CD4-positive, alpha-beta T cell treated with Interferon gamma for 1 hour (primary cell): ENCODE measurements around the gene TRAK1.

Source experiments
- DNase-seq: peaks from one replicate; pipeline ENCODE4 v3.0.0-alpha.2; 2020

Gene TRAK1, protein sequence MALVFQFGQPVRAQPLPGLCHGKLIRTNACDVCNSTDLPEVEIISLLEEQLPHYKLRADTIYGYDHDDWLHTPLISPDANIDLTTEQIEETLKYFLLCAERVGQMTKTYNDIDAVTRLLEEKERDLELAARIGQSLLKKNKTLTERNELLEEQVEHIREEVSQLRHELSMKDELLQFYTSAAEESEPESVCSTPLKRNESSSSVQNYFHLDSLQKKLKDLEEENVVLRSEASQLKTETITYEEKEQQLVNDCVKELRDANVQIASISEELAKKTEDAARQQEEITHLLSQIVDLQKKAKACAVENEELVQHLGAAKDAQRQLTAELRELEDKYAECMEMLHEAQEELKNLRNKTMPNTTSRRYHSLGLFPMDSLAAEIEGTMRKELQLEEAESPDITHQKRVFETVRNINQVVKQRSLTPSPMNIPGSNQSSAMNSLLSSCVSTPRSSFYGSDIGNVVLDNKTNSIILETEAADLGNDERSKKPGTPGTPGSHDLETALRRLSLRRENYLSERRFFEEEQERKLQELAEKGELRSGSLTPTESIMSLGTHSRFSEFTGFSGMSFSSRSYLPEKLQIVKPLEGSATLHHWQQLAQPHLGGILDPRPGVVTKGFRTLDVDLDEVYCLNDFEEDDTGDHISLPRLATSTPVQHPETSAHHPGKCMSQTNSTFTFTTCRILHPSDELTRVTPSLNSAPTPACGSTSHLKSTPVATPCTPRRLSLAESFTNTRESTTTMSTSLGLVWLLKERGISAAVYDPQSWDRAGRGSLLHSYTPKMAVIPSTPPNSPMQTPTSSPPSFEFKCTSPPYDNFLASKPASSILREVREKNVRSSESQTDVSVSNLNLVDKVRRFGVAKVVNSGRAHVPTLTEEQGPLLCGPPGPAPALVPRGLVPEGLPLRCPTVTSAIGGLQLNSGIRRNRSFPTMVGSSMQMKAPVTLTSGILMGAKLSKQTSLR

DNA sequence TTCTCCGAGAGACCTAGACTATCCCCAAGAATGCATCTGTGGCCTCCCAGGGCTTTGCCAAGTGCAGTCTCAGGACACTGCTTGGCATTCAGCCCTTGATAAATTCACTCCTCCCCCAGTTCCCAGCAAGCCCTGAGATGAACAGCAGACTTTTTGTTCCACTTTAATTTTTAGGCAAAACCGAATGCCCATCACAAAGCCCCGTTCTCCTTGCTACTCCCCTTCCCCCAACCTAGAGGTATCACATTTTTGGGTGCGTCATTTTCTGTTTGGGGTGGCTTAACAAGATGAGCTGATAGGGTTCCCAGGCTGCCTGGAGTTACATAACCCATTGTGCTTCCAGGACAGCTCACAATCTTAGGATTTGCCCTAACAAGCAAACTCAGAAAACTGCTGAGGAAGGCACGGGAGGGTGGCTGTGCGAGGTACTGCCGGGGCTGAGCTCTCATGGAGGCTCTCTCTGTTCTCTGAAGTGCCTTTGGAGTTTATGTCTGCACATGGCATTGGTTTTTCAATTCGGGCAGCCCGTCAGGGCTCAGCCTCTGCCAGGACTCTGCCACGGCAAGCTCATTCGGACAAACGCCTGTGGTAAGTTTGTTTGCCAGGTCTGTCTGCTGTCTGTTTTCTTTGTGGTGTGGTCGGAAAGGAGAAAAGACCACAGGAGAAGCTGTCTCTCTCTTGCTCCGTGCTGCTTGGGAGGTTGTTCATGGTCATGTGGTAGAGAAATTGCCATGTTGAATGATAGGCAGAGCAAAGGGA, at the start of gene TRAK1:
TSS of gene TRAK1 (plus strand) at position 385 of the 759 bp plus-strand sequence. CDS start at position 498, 113 bp downstream.
- no peak for DNase-seq

DNA sequence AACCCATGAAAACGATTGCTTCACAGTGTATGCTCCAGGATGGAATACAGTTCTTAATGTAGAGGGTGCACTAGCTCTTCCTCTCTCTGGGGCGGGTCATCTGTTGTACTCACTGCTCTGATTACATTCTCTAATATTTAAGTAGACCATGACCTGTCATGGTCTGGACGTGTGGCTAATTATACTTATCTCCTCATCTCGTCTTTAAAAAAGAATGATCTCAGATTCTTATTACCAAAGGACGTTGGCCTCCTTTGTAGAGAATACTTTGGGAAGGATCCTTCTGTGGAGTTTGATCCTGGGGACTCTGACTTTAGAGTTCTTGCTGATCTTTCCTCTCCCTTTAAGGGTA, 48.4 kb upstream of the TRAK1 start:
- no peak for DNase-seq

DNA sequence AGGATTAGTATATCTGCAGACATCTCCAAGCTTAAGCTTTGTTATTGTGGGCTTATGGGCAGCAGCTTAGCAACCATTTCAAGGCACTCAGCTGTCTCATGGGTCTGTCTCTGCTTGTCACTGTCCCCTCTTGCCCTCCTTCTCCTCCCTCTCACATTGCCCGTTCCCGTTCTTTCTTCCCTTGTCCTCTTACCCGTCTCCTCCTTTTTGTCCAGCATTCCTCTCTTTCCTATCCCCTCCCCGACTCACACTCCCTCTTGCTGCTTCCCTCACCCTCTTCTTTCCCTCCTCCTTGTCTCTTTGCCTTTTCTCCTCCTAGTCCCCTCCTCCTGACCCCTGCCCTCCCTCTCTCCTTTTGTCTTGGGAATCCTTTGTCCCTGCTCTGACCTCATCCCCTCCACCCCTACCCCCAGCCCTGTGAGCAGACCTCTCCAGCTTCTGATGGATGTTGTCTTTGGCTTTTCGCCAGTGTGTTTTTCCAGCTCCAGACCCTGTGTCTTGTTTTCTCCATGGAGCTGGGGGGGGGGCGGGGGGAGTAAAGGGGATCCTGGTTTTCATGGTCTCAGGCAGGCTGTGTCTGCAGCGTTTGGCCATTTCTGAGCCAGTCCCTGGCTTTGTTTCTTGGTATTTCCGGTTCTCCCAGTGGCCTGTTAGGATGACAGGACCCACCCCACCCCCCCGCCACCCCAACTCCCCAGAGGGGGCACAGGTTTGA, 47.9 kb upstream of the TRAK1 start:
- no peak for DNase-seq

DNA sequence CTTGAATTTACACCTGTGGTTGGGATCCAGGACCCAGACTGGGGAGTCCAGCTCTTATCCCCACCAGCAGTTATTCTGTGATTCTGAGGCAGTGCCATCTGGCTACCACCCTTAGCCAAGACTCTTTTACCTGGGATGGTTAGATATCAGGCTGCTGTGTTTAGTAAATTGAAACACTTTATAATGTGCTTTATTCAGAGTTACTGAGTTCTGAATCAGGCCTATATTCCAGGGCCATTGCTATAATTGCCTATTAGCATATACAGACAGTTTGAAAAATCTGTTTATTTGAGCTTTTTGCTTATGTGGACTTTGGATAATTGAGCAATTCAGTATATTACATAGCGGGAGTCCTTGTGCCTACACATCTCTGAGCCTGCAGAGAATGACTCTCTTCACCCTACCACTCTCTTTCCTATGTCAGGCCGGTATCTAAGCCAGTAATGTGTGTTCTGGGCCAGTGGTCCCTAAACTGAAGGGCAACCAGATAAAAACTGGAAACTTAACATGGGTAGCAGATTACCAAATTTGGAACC, 45.4 kb upstream of the TRAK1 start:
- DNase-seq = no peak

DNA sequence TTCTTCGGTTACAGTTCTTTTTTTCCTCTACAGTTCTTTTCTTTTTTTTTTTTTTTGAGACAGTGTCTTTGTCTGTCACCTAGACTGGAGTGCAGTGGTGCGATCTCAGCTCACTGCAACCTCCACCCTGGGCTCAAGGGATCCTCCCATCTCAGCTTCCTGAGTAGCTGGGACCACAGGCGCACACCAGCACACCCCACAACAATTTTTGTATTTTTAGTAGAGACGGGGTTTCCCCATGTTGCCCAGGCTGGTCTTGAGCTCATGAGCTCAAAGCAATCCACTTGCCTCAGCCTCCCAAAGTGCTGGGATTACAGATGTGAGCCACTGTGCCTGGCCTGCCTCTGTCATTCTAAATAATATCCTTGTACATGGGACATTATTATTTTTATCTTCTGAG, 42.6 kb upstream of the TRAK1 start:
- DNase-seq = peak; percentile 43

DNA sequence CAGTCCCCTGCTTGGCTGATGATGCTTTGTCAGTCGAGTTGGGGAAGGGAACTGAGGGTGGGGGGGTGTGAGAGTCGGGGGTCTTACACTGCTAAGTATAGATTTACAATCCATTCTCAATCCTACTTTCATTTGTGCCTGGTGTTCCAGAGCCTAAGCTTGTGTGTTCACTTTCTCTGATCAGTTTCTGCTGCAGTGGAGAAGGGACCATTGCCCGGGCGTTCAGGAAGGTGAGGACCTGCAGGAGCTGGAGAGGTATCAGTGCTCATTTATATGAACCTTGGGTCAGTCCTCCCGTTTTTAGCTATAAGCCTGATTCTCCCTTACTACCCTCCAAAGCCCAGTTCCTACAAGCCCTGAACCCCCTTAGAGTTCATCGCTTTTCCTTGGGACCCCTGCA, 41.0 kb upstream of the TRAK1 start:
- DNase-seq = no peak

DNA sequence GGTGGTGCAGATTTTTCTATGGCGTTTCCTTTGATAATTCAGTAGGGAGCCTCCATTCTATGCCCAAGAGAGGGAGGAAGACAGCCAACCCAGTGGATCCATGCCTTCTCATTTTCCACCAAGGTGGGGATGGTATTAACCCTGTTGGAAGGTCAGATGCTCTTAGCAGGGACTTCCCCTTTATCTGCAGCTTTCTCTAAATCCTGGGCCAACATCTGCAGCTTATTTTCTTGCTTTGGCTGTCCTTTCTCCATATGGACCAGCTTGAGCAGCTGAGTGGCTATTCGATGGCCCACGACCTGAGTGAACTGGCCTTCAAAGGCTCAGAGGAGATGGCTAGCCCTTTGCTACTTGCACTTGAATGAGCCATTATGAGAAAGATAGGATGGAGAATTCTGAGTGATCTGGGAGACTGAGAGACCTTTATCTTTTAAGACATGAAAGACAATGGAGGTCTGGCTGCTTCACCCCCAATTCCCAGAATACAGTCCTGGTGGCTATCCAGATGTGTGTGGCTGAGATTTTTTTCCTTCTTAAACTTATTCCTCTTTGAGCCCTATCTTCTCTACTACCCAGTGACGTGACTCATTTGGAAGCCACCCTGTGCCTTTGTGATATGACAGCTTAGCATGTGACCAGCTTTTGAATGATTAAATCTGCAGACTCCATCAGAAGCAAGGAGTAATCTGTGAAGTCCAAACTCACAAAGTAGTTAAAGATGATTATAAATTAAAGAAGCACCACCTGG, 39.6 kb upstream of the TRAK1 start:
- no peak for DNase-seq

DNA sequence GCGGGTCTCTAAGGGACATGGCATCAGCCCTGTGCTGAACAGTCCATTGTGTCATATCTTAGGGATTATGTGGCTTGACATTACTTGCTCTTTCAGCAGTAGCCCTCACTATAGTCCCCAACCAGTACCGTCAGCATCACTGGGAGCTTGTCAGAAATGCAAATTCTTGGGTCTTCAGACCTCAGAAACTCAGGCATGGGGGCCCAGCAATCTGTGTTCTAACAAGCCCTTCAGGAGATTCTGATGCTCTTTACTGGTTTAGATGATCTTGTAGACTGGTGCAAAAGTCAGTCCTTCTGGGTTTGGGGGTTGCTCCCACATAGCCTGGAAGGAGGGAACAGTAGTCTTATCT, 39.0 kb upstream of the TRAK1 start:
- DNase-seq = no peak

DNA sequence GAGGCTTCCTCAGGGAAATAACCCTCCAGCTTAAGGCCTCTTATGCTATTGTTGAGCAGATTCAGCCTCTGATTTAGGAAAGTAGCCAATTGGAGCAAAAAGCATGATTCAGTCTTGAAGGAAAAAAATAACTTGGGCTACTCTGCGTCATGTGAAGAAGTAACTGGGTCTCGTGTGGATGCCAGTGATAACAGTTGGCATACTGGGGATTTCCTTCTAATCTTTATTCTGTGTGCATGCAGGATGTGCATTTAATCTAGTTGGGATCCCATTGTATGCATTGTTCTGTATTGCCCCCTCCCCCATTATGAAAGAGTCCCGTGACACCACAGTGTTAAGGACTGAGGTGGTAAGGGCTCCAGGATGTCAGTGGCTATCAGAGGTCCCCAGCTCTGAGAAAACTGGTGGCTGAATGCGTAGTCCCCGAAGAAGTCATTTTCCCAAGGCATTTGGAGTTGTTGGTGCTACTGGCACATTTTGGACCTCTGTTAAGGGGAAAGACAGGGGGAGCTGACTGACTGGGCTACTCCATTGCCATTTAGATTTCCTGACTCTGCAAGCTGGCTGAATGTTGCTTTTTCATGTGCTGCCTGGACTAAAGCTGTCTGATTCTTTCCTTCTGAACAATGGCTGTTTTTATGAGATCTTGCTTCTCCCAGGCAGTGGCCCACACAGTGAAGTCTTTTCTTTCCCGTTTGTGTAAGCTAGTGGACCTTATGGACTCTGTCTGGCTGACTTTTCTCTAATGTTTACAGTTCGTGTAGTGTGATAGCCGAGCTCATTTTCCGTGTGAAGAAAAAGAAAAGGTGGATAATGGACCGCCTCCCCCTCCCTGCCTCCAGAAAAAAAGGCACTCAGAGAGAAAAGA, 38.4 kb upstream of the TRAK1 start:
- DNase-seq = no peak

DNA sequence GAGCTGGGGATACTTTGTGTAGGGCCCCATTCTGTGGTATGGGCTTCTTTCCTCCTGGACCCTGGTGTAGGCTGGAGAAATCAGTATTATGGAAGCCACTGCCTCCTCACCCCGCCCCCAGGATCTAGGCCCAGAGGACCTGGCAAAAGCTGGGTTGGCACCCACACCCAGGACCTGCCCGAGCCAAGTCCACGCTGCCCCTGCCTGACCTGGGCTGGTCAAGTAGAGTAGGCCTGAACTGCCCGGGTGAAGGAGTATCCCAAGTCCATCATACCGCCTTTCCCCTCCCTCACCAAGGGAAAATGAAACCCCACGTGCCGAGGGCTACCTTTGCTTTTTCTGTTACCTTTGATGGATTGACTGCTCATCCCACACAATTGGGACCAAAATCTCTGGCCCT, 37.7 kb upstream of the TRAK1 start:
- DNase-seq = no peak

DNA sequence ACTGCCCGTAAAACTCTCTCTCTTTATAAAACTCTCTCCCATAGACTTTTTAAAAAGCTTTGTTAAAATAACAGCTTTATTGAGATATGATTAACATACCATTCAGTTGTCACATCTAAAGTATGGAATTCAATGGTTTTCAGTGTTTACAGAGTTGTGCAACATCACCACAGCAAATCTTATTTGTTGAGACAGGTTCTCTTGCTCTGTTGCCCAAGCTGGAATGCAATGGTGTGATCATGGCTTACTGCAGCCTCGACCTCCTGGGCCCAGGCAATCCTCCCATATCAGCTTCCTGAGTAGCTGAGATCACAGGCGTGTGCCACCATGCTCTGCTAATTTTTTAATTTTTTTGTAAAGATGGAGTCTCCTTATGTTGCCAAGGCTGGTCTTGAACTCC, 35.9 kb upstream of the TRAK1 start:
- no peak for DNase-seq

DNA sequence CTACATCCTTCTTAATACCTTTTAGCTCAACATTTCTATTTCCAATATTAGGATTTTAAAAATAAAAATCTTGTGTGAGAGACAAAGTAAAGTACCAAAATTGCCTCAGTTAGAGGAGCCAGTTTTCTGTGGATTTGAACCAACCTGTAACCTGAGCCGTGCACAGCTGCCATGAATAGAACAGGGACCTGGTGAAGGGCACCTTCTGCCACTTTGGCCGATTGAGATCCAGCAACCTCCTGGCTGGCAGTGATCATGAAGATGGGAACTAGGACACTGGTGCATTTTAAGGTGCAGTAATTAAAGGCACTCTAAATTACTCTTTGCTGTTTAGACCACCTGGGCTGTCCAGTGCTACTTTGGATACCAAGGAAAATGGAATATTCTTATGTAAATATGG, 34.3 kb upstream of the TRAK1 start:
- no peak for DNase-seq

DNA sequence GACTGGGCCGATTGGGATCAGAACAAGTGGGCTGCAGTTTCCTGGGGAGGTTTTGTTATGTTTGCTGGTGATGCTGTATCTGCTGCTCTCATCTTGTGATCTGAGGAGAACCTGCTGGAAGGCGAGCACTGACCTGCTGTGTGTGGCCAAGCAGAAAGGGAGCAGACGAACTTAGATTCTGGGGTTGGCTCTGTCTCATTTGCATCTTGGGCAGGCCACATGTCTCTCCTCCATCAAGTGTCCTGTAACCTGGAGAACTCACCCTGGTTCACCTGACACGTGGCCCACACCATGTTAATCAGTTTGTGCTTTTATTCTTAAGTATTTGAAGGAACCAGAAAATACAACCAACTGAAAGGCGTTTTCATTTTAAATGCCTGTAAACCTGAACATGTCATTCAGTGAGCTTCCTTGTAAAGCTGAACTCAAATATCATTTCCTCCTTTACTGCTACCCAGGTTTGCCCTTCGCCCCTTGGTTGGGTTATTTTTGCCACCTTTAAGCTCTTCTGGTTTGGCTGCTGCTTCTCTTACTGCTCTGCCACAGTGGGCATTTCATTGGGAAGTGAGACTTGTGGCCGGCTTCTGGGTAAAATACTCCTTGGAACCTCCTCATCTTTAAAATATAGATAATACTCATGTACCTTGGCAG, 33.5 kb upstream of the TRAK1 start:
- peak; percentile 29 for DNase-seq

DNA sequence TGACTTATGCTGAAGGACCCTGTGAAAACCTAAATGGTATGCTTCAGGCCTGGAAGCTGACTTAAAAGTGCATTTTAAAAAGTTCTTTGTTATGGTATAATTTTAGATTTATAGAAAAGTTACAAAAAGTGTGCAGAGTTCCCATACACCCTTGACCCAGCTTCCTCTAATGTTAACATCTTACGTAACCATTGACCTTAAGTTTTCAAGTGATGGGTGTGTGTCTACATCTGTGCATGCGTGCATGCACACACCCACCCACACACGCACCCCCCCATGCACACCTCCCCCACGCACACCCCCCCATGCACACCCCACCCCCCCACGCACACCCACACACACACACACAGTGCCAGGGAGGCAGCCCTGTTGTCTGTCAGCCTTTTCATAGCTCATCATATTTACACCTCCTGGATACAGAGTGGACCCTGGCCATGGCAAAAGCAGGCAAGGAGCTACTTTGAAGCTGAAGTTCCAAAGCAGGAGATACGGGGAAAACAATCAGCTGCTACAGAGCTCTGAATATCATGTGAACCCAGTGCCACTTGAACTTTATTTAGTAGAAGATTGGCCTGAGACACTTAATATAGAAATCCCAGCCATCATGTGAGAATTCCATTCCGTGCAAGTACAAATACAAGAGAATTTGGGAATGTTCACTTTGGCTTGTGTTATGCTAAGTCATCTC, 30.0 kb upstream of the TRAK1 start:
- DNase-seq = no peak

DNA sequence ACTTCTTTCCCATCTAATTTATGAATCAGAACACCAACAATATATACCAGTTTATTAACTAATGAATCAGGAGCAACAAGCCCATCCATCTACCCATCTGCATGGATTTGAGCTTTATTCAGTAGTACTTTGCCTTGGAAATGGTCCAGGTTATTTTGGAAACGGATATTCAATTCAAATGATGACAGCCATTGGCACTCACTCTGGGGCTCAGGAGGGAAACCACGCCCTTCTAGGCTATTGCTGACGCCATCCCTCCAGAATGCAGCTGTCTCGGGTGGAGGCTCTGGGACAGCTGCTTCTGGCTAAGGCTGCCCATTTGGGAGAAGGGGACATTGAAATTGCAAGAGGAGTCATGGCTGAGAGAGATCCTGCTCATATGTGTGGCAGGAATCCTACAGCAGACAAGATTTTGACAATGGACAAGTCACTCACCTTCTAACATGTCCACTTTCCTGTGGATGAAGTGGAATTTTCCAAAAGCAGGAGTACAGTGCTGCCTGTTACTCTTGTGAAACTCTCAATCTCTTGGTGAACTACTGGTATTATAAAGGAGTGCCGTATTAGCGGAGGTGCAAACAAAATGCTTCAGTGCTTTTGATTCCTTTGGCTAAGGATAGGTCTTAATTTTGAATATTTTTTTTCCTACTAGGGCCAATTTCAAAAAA, 29.3 kb upstream of the TRAK1 start:
- DNase-seq = no peak

DNA sequence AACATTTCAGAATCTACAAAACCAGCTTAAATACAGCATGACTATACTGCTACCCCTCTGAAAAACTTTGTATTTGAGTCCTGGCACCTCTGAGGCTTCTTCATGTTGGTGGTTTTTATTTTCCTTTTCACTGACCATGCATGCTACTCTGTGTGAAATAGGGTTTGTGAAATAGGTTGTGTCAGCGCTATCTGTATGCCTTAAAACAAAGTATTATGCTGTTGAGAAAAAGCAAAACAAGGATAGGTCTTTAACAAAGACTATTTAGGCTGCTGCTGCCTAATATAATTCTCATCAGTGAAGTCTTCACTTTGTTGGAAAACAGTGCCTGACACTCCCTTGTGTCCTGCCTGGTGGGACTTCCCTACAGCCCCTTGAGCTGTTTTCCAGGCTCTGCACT, 28.7 kb upstream of the TRAK1 start:
- no peak for DNase-seq

DNA sequence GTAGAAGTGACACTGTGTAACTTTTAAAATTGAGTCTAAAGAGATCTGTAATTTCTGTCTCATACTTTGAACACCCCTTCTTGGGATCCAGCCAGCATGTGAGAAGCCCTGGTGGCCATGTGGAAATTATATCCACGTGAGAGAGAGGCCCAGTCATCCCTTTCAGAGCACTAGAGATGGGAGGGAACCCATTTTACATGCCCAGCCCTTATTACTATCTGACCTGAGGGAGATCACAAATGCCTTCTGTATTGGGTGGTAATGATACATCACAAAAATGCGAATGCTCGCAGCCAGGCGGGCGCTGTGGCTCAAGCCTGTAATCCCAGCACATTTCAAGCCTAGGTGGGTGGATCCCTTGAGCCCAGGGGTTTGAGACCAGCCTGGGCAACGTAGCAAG, 27.3 kb upstream of the TRAK1 start:
- DNase-seq = no peak

DNA sequence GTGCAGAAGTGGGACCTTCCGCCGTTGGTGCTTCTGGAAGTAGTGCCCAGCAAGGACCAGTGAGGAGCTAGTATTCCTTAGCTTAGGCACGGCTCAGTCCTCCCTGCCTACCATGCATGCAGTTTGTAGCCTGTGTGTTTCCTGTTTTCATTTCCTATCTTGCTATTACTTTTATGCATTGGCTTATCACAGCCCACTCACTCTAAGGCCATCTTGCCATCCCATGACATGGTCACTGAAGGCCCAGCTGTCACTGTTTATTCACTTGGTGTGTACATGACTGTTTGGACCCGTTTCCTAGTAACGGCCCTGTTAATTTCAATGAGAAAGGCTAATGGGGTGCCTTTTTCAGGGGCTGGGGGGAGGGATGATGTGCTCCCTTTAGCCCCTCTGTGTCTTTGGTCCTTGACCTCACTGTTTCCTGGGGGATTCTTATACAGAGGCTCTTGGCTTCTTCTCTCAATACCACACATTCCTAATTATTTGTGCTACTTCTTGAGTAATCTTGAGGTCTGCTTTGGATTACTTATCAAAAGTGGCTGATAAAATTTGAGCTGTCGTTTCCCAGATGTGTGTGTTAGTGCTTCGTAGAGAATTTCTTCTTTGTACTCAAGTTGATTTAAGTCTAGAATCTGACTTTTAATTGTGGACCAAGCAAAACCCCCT, 24.5 kb upstream of the TRAK1 start:
- DNase-seq = peak; percentile 63
